HEK293T (cell line): Measurements from ENCODE around the gene FTL.

Experiments
- CTCF ChIA-PET: fragments of 350-600 bp; formaldehyde crosslinking; extraction: SDS; loops from one replicate; lab custom pipeline; 2021; ENCODE audit warnings: antibody characterized with exemption, inconsistent platforms; lab: Yijun Ruan, JAX
- POLR2A ChIA-PET: fragments of 350-600 bp; formaldehyde crosslinking; extraction: SDS; loops from one replicate; lab custom pipeline; 2020; ENCODE audit warnings: antibody characterized with exemption, inconsistent platforms; lab: Yijun Ruan, JAX
- DNase-seq: peaks from one replicate; pipeline ENCODE4 v3.0.0; 2012; ENCODE audit warnings: mixed read lengths; ENCODE audit errors: extremely low spot score
- ARNT ChIP-seq: fragments of 450-650 bp; IDR thresholded peaks from 2 replicates; pipeline ENCODE4 v1.6.1; 2017; ENCODE audit warnings: mild to moderate bottlenecking
- BHLHE40 ChIP-seq: fragments of 450-650 bp; IDR thresholded peaks from 2 replicates; pipeline ENCODE4 v1.6.1; 2016; ENCODE audit warnings: mild to moderate bottlenecking, moderate library complexity, borderline replicate concordance
- CTBP1 ChIP-seq: fragments of 450-650 bp; IDR thresholded peaks from 2 replicates; pipeline ENCODE4 v1.6.1; 2016; ENCODE audit warnings: borderline replicate concordance
- ELF4 ChIP-seq: fragments of 450-650 bp; IDR thresholded peaks from 2 replicates; pipeline ENCODE4 v1.6.1; 2017; ENCODE audit warnings: antibody characterized with exemption
- FOXA1 ChIP-seq: fragments of 450-650 bp; IDR thresholded peaks from 2 replicates; pipeline ENCODE4 v1.6.1; 2016; ENCODE audit warnings: mild to moderate bottlenecking
- FOXK2 ChIP-seq: fragments of 450-650 bp; IDR thresholded peaks from 2 replicates; pipeline ENCODE4 v1.6.1; 2016; ENCODE audit warnings: mild to moderate bottlenecking
- FOXM1 ChIP-seq: fragments of 450-650 bp; IDR thresholded peaks from 2 replicates; pipeline ENCODE4 v1.6.1; 2017; ENCODE audit warnings: mild to moderate bottlenecking, borderline replicate concordance
- HDGF ChIP-seq: fragments of 450-650 bp; IDR thresholded peaks from 2 replicates; pipeline ENCODE4 v1.6.1; 2017; ENCODE audit warnings: antibody characterized with exemption, borderline replicate concordance
- L3MBTL2 ChIP-seq: fragments of 450-650 bp; conservative IDR thresholded peaks from 2 replicates; pipeline ENCODE4 v1.6.1; 2016; ENCODE audit warnings: mild to moderate bottlenecking
- LEF1 ChIP-seq: fragments of 450-650 bp; IDR thresholded peaks from 2 replicates; pipeline ENCODE4 v1.6.1; 2017; ENCODE audit warnings: mild to moderate bottlenecking, borderline replicate concordance
- NFRKB ChIP-seq: fragments of 450-650 bp; IDR thresholded peaks from 2 replicates; pipeline ENCODE4 v1.6.1; 2016; ENCODE audit warnings: mild to moderate bottlenecking, moderate library complexity
- PKNOX1 ChIP-seq: fragments of 450-650 bp; IDR thresholded peaks from 2 replicates; pipeline ENCODE4 v1.6.1; 2016
- SP1 ChIP-seq: fragments of 450-650 bp; IDR thresholded peaks from 2 replicates; pipeline ENCODE4 v1.6.1; 2017
- SUZ12 ChIP-seq: fragments of 450-650 bp; IDR thresholded peaks from 2 replicates; pipeline ENCODE4 v1.6.1; 2016; ENCODE audit warnings: mild to moderate bottlenecking
- TARDBP ChIP-seq: fragments of 450-650 bp; IDR thresholded peaks from 2 replicates; pipeline ENCODE4 v1.6.1; 2016
- ZNF384 ChIP-seq: fragments of 450-650 bp; IDR thresholded peaks from 2 replicates; pipeline ENCODE4 v1.6.1; 2016

Gene FTL

GRCh38 chr19:48997972-48998371, 32.9 kb downstream of the FTL start:
- no peak for TF ChIP-seq SP1
- no peak for TF ChIP-seq NFRKB
- ChIA-PET POLR2A (interaction anchor here (1.0 to 1.3 kb wide), 2 partner anchors 71 to 76 kb away, joined by 3 read pairs; no protein-coding TSS in a partner anchor), CTCF (interaction anchor here (0.9 to 1.7 kb wide), 7 partner anchors 8 to 210 kb away, joined by 3 to 5 read pairs (median 4); no protein-coding TSS in a partner anchor)
- peak; percentile 63 for DNase-seq

- TF ChIP-seq FOXM1 (no peak), ELF4 (no peak), FOXK2 (no peak), SP1 (no peak), LEF1 (no peak), CTBP1 (no peak), HDGF (no peak), L3MBTL2 (no peak), ZNF384 (no peak), NFRKB (no peak), TARDBP (no peak), BHLHE40 (no peak), ARNT (no peak), PKNOX1 (no peak), FOXA1 (no peak), SUZ12 (no peak)
- DNase-seq = peak; percentile 72
- ChIA-PET CTCF (interaction anchor here (0.6 to 1.7 kb wide), 14 partner anchors 9 to 744 kb away, joined by 3 to 16 read pairs (median 4); a partner anchor contains a TSS), POLR2A (interaction anchor here (0.7 to 1.2 kb wide), 3 partner anchors 9 to 66 kb away, joined by 3 to 4 read pairs (median 3); no protein-coding TSS in a partner anchor)
Measured at GRCh38 chr19:48999481-49000325, 34.6 kb downstream of the FTL start.

GRCh38 chr19:49004133-49004532, 39.0 kb downstream of the FTL start:
- no peak for DNase-seq
- CTCF ChIA-PET = no interaction called here
- POLR2A ChIA-PET = no interaction called here
- no peak for TF ChIP-seq FOXK2
- no peak for TF ChIP-seq ZNF384
- TF ChIP-seq CTBP1 = no peak
- no peak for TF ChIP-seq ARNT
- TF ChIP-seq HDGF = no peak
- no peak for TF ChIP-seq SUZ12
- TF ChIP-seq FOXM1 = no peak
- TF ChIP-seq PKNOX1 = no peak
- TF ChIP-seq SP1 = no peak
- no peak for TF ChIP-seq FOXA1
- no peak for TF ChIP-seq ELF4
- TF ChIP-seq NFRKB = no peak
- no peak for TF ChIP-seq BHLHE40
- no peak for TF ChIP-seq LEF1
- no peak for TF ChIP-seq L3MBTL2
- no peak for TF ChIP-seq TARDBP

- ChIA-PET POLR2A (no interaction called here), CTCF (no interaction called here)
- no peak for DNase-seq
- TF ChIP-seq FOXM1 = no peak
- no peak for TF ChIP-seq HDGF
- TF ChIP-seq CTBP1 = no peak
- TF ChIP-seq LEF1 = no peak
- TF ChIP-seq SP1 = no peak
- no peak for TF ChIP-seq BHLHE40
- TF ChIP-seq ZNF384 = no peak
- TF ChIP-seq PKNOX1 = no peak
- no peak for TF ChIP-seq ARNT
- TF ChIP-seq SUZ12 = no peak
Measured at GRCh38 chr19:49004964-49005614, 40.0 kb downstream of the FTL start.

GRCh38 chr19:49006905-49007304, 41.8 kb downstream of the FTL start:
- no peak for TF ChIP-seq PKNOX1
- TF ChIP-seq FOXA1 = no peak
- TF ChIP-seq LEF1 = no peak
- TF ChIP-seq ARNT = no peak
- TF ChIP-seq CTBP1 = no peak
- no peak for TF ChIP-seq ZNF384
- no peak for TF ChIP-seq SUZ12
- no peak for TF ChIP-seq HDGF
- no peak for TF ChIP-seq TARDBP
- TF ChIP-seq BHLHE40 = no peak
- TF ChIP-seq NFRKB = no peak
- no peak for TF ChIP-seq ELF4
- TF ChIP-seq L3MBTL2 = no peak
- TF ChIP-seq SP1 = no peak
- TF ChIP-seq FOXM1 = no peak
- TF ChIP-seq FOXK2 = no peak
- DNase-seq = no peak
- ChIA-PET CTCF (no interaction called here), POLR2A (interaction anchor here (1.2 kb wide), 1 partner anchor 13 kb away, joined by 3 read pairs; the partner anchor contains the start of gene RUVBL2)
